Right lobe of liver (tissue), 6 donors: ENCODE results near the gene GPR31. TPM values are rescaled to one million over a fixed set of nuclear protein-coding genes. Genes with fewer than 3 reads are reported as not detected.

ENCODE experiments used
- ATAC-seq, 4 donors: fragments of 200-7000 bp; cut with Tn5 transposase; one replicate each; pipeline ENCODE4 v1.9.1; 2020; ENCODE audit warnings: mild to moderate bottlenecking in 4 of 4, moderate library complexity in 4 of 4
- DNase-seq, 3 donors: peaks; one replicate each; pipeline ENCODE4 v3.0.0-alpha.2; 2020
- H3K27ac ChIP-seq, 3 donors: fragments of 200-600 bp; one replicate each; pipeline ENCODE4 v1.8.0; 2022
- H3K27me3 ChIP-seq, 2 donors: fragments of 200-600 bp; one replicate each; pipeline ENCODE4 v1.8.0; 2022
- H3K36me3 ChIP-seq, 4 donors: fragments of 200-600 bp; sonication (generic) in 1 of 4; one replicate each; pipeline versions ENCODE4 v1.5.1 to v1.8.0; 2017 to 2022; ENCODE audit warnings: control low read depth in 1 of 4
- H3K4me1 ChIP-seq, 4 donors: fragments of 200-600 bp; sonication (generic) in 1 of 4; one replicate each; pipeline versions ENCODE4 v1.5.1 to v1.8.0; 2017 to 2022; ENCODE audit warnings: control low read depth in 1 of 4
- H3K4me3 ChIP-seq, 3 donors: fragments of 200-600 bp; one replicate each; pipeline ENCODE4 v1.8.0; 2022
- H3K9me3 ChIP-seq, 4 donors: fragments of 200-600 bp; sonication (generic) in 1 of 4; one replicate each; pipeline versions ENCODE4 v1.5.1 to v1.8.0; 2017 to 2022; ENCODE audit warnings: control low read depth in 1 of 4
- CTCF ChIP-seq, 4 donors: fragments of 200-600 bp in 3 of 4; fragments of 450-650 bp in 1 of 4; IDR thresholded peaks; one replicate each; pipeline versions ENCODE4 v1.5.1 to v1.8.0; 2016 to 2022; ENCODE audit warnings: antibody characterized with exemption in 4 of 4, mild to moderate bottlenecking in 2 of 4
- POLR2A ChIP-seq: fragments of 450-650 bp; IDR thresholded peaks from one replicate; pipeline ENCODE4 v1.6.1; 2017; ENCODE audit warnings: antibody characterized with exemption, mild to moderate bottlenecking
- WGBS: methylation state at CpG from one replicate; pipeline ENCODE4 v1.1.6; 2018; ENCODE audit warnings: low coverage, low lambda C conversion rate; ENCODE audit not compliant: insufficient coverage; ENCODE audit errors: missing lambda C conversion rate; 5-methylcytosine and 5-hydroxymethylcytosine counted together
- intact Hi-C, 2 donors: fragments of 100-400 bp; cut with DNase I; formaldehyde crosslinking; loops; one replicate each; pipeline versions ENCODE4 v1.11.2 to v1.14.1; 2022
- total RNA-seq, 6 experiments: library from RNA; depleted of rRNA in 2 of 6; stranded (reverse); fragments of >200 nt in 2 of 6; fragmentation: NEBNext Ultra II Directional in 3 of 6; extraction: Animal tissue kit (Norgen Biotek cat#: 25700) in 3 of 6; gene quantifications; one replicate each; pipeline versions ENCODE4 v1.1.0 to v1.2.4, GENCODE V29; 2016 to 2023
- donor health status: DM: no; HTN: yes; CAD: no.
- donor health status: DM: no; HTN: no; CAD: no.
- donor health status: DM: no; HTN: no; CAD: no.
- donor health status: DM: no; HTN: yes; CAD: no.
- donor health status: DM: no; HTN: yes; CAD: no.

Gene GPR31
- total RNA-seq, 6 experiments from 2014 or later = not detected

DNA sequence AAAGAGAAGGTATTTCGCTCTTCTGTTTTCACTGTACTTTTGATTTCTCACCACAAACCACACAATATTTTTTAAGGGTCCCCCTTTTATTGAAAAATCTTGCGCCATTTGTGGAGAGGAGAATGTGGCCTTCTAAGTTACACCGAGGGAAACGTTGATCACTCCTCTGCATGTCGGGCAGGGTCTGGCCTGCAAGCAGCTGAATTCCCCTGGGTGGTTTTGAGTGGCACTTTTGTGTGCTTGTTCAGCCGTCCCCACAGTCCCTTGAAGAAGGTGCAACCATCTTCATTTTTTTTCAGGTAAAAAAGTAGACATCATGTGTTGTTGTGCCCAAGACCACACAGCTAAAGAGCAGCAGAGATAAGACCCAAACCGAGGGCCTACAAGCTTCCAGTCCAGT, 6.1 kb downstream of the GPR31 start:
- H3K9me3 ChIP-seq = no peaks in the 10 kb centered on the region
- intact Hi-C loops = no loop called here
- DNase-seq = no peak
- no peaks in the 10 kb centered on the region for H3K36me3 ChIP-seq
- H3K27me3 ChIP-seq = no peaks in the 10 kb centered on the region
- TF ChIP-seq CTCF (IDR thresholded peaks at IDR 0.05) = no peak
- no peak for TF ChIP-seq POLR2A
- no peak overlapping the region for H3K4me3 ChIP-seq
- WGBS = 74% methylated on average over 6 of the region's 7 CpGs
- ATAC-seq = no peak
- no peaks in the 10 kb centered on the region for H3K4me1 ChIP-seq
- H3K27ac ChIP-seq = no peak overlapping the region

DNA sequence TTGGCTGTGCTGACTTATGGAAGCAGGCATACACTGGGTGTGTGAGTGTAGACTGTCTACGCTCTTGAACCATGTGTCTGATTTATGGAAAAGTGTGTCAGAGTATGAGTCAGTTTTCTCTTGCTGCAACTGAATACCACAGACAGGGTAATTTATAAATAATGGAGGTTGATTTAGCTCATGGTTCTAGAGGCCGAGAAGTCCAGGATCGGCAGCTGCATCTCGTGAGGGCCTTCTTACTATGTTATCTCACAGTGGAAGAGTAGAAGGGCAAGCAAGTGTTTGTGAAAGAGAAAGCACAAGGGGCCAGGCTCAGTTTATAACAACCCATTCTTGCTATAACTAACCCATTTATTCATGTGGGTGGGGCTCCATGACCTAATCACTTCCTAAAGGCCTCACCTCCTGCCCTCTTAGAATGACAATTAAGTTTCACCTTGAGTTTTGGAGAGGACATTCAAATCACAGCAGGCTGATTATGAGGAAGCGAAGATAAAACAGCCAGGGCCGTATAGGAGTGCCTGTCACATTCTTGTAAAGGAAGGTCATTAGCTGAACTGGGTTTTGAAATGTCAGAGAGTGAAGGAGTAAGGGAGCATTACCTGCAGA, 6.7 kb downstream of the GPR31 start:
- intact Hi-C loops = no loop called here
- no peaks in the 10 kb centered on the region for H3K9me3 ChIP-seq
- no peaks in the 10 kb centered on the region for H3K4me1 ChIP-seq
- no peak overlapping the region for H3K27ac ChIP-seq
- DNase-seq (no peak), ATAC-seq (no peak)
- no peaks in the 10 kb centered on the region for H3K36me3 ChIP-seq
- WGBS = 55% methylated on average over 6 of the region's 6 CpGs
- no peak overlapping the region for H3K4me3 ChIP-seq
- TF ChIP-seq CTCF (IDR thresholded peaks at IDR 0.05) = no peak
- TF ChIP-seq POLR2A = no peak
- H3K27me3 ChIP-seq = no peaks in the 10 kb centered on the region

GRCh38 chr6:167148997-167149396, 8.8 kb downstream of the GPR31 start:
- intact Hi-C loops = loop anchor here (10.0 kb wide), 2 partner anchors 364 to 374 kb away; no protein-coding TSS in a partner anchor
- ATAC-seq (no peak), DNase-seq (no peak)
- TF ChIP-seq POLR2A (no peak), CTCF (IDR thresholded peaks at IDR 0.05) (no peak)
- no peak overlapping the region for H3K27ac ChIP-seq
- H3K4me1 ChIP-seq = no peaks in the 10 kb centered on the region
- H3K4me3 ChIP-seq = no peak overlapping the region
- H3K36me3 ChIP-seq = no peaks in the 10 kb centered on the region
- no peaks in the 10 kb centered on the region for H3K27me3 ChIP-seq
- WGBS = 68% methylated on average over 5 of the region's 5 CpGs
- no peaks in the 10 kb centered on the region for H3K9me3 ChIP-seq

GRCh38 chr6:167148021-167148420, 9.8 kb downstream of the GPR31 start:
- Histone ChIP-seq H3K9me3 (no peaks in the 10 kb centered on the region), H3K27ac (no peak overlapping the region), H3K27me3 (no peaks in the 10 kb centered on the region), H3K4me1 (no peaks in the 10 kb centered on the region), H3K4me3 (no peak overlapping the region), H3K36me3 (no peaks in the 10 kb centered on the region)
- DNase-seq (no peak), ATAC-seq (no peak)
- TF ChIP-seq CTCF (IDR thresholded peaks at IDR 0.05) (no peak), POLR2A (no peak)
- intact Hi-C loops = loop anchor here (10.0 kb wide), 2 partner anchors 363 to 373 kb away; no protein-coding TSS in a partner anchor

GRCh38 chr6:167146977-167147376, 10.8 kb downstream of the GPR31 start:
- H3K27me3 ChIP-seq = no peaks in the 10 kb centered on the region
- no peak overlapping the region for H3K4me3 ChIP-seq
- H3K36me3 ChIP-seq = no peaks in the 10 kb centered on the region
- ATAC-seq (no peak), DNase-seq (no peak)
- H3K9me3 ChIP-seq = no peaks in the 10 kb centered on the region
- WGBS = 55% methylated on average over 8 of the region's 16 CpGs
- TF ChIP-seq CTCF (IDR thresholded peaks at IDR 0.05) (no peak), POLR2A (no peak)
- intact Hi-C loops = loop anchor here (10.0 kb wide), 2 partner anchors 362 to 372 kb away; no protein-coding TSS in a partner anchor
- H3K27ac ChIP-seq = no peak overlapping the region
- peaks cover 0 to 2% (median 0%) of the 10 kb centered on the region in 4 donors for H3K4me1 ChIP-seq
